CD4-positive, alpha-beta memory T cell (primary cell): ENCODE data around the gene THOC6. TPM values are rescaled to one million over a fixed set of nuclear protein-coding genes. Genes with fewer than 3 reads are reported as not detected.

Experiments used
- CTCF ChIA-PET: fragments of 350-600 bp; sonication (Branson Sonifier 250); formaldehyde crosslinking; loops from one replicate; lab custom pipeline; 2021; ENCODE audit warnings: inconsistent platforms; ENCODE audit not compliant: partially characterized antibody; lab: Charles Lee
- POLR2A ChIA-PET: fragments of 350-600 bp; sonication (Branson Sonifier 250); formaldehyde crosslinking; loops from one replicate; lab custom pipeline; 2021; ENCODE audit not compliant: partially characterized antibody; lab: Charles Lee
- DNase-seq, 5 donors: peaks; one replicate each; pipeline versions ENCODE4 v3.0.0 to v3.0.0-alpha.2; 2020 to 2022; ENCODE audit warnings: mixed read lengths in 1 of 5
- H3K27ac ChIP-seq: one replicate; pipeline ENCODE4 v1.7.0; 2013; ENCODE audit warnings: low read depth, low read length
- H3K27me3 ChIP-seq: 2 replicates; pipeline ENCODE4 v1.7.0; 2013; ENCODE audit warnings: mild to moderate bottlenecking, low read length, moderate library complexity; ENCODE audit not compliant: insufficient read depth
- H3K36me3 ChIP-seq: 2 replicates; pipeline ENCODE4 v1.7.0; 2013; ENCODE audit warnings: mild to moderate bottlenecking, low read length, moderate library complexity; ENCODE audit not compliant: insufficient read depth
- H3K4me1 ChIP-seq: 2 replicates; pipeline ENCODE4 v1.7.0; 2013; ENCODE audit warnings: mild to moderate bottlenecking, low read length, moderate library complexity; ENCODE audit not compliant: insufficient read depth
- H3K4me3 ChIP-seq, 2 donors: one replicate each; pipeline ENCODE4 v1.7.0; 2013; ENCODE audit warnings: low read length in 2 of 2, mild to moderate bottlenecking in 1 of 2
- H3K9me3 ChIP-seq, 2 donors: one replicate each; pipeline ENCODE4 v1.7.0; 2013; ENCODE audit warnings: low read length in 2 of 2, control low read depth in 1 of 2; ENCODE audit not compliant: control insufficient read depth in 1 of 2
- H3K27ac Mint-ChIP-seq, 7 donors: one replicate each; pipeline ENCODE4 v1.8.0; 2020 to 2021; ENCODE audit warnings: mixed read lengths in 7 of 7, mild to moderate bottlenecking in 6 of 7, inconsistent platforms in 3 of 7, moderate library complexity in 3 of 7
- H3K27me3 Mint-ChIP-seq, 2 donors: one replicate each; pipeline ENCODE4 v1.8.0; 2020 to 2021; ENCODE audit warnings: mixed read lengths in 2 of 2
- H3K36me3 Mint-ChIP-seq, 2 donors: one replicate each; pipeline ENCODE4 v1.8.0; 2020 to 2021; ENCODE audit warnings: mixed read lengths in 2 of 2, inconsistent platforms in 1 of 2, mild to moderate bottlenecking in 1 of 2
- H3K4me1 Mint-ChIP-seq, 4 donors: one replicate each; pipeline ENCODE4 v1.8.0; 2020 to 2021; ENCODE audit warnings: mixed read lengths in 4 of 4, mild to moderate bottlenecking in 1 of 4
- H3K4me3 Mint-ChIP-seq, 8 donors: one replicate each; pipeline ENCODE4 v1.8.0; 2020 to 2021; ENCODE audit warnings: mixed read lengths in 8 of 8, mild to moderate bottlenecking in 7 of 8, moderate library complexity in 6 of 8, inconsistent platforms in 3 of 8
- H3K9me3 Mint-ChIP-seq, 8 donors: one replicate each; pipeline ENCODE4 v1.8.0; 2020 to 2021; ENCODE audit warnings: mixed read lengths in 8 of 8, mild to moderate bottlenecking in 5 of 8, inconsistent platforms in 3 of 8, moderate library complexity in 1 of 8
- intact Hi-C: fragments of 100-400 bp; cut with micrococcal nuclease; formaldehyde crosslinking; loops from one replicate; pipeline ENCODE4 v1.15.1; 2023
- polyA plus RNA-seq, 2 donors: library from polyadenylated mRNA; unstranded; fragments of 300-500 nt; fragmentation: Illumina TruSeq; gene quantifications; one replicate each; pipeline ENCODE4 v1.2.3, GENCODE V29; 2021
- total RNA-seq, 2 experiments: library from RNA; stranded (reverse); gene quantifications; one replicate each; pipeline ENCODE4 v1.2.3, GENCODE V29; 2021

Gene THOC6
- total and polyA plus RNA-seq, 4 experiments from 2014 or later: 18.4 to 48.8 (median 32.0) TPM

DNA sequence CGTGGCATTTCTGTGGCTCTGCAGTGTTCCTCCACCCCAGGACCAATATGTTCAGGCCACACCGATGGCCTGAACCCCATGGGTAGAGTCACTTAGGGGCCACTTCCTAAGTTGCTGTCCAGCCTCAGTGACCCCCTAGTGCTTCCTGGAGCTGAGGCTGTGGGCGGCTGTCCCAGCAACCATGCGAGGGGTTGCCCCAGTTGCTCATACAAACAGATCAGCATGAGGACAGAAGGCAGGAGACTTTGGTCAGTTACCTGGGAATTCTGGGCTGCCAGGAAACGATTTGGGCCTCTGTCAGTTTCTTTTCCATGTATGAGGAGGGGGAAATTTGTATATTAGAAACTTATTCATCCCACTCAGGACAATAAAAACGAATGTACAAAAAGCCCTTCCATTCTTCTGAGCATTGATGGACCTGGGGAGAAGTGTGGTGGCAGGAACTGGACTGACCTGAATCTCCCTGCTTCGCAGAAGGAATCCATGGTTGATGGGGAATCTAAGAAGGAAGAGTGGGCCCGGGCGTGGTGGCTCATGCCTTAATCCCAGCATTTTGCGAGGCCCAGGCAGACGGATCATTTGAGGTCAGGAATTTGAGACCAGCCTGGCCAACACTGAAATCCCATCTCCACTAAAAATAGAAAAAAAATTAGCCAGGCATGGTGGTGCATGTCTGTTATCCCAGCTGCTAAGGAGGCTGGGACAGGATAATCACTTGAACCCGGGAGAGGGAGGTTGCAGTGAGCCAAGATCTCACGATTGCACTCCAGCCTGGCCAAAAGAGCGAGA is 36.7 kb downstream of the THOC6 start:
- Mint-ChIP-seq H3K27ac (peak overlapping the region; percentile 83 to 95 (median 90)), H3K36me3 (peaks cover 1 to 18% of the 10 kb centered on the region in 2 donors), H3K4me3 (peak overlapping the region; percentile 77 to 95 (median 90)), H3K9me3 (no peaks in the 10 kb centered on the region), H3K27me3 (no peaks in the 10 kb centered on the region), H3K4me1 (peaks cover 29 to 75% (median 55%) of the 10 kb centered on the region in 4 donors)
- Histone ChIP-seq H3K4me3 (no peak overlapping the region), H3K27ac (peak overlapping the region; percentile 89), H3K9me3 (no peaks in the 10 kb centered on the region), H3K36me3 (no peaks in the 10 kb centered on the region), H3K27me3 (no peaks in the 10 kb centered on the region), H3K4me1 (peaks cover 79% of the 10 kb centered on the region)
- no peak for DNase-seq
- CTCF ChIA-PET: interaction anchor here (0.9 to 13.3 kb wide), 14 partner anchors 7 to 112 kb away, joined by 3 to 362 read pairs (median 13); partner anchors contain the start of genes ZNF213 and ZSCAN10
- intact Hi-C loops: no loop called here
- POLR2A ChIA-PET: interaction anchor here (0.9 to 6.7 kb wide), 12 partner anchors 10 to 99 kb away, joined by 3 to 129 read pairs (median 22); partner anchors contain the start of genes TNFRSF12A and ZNF213

DNA sequence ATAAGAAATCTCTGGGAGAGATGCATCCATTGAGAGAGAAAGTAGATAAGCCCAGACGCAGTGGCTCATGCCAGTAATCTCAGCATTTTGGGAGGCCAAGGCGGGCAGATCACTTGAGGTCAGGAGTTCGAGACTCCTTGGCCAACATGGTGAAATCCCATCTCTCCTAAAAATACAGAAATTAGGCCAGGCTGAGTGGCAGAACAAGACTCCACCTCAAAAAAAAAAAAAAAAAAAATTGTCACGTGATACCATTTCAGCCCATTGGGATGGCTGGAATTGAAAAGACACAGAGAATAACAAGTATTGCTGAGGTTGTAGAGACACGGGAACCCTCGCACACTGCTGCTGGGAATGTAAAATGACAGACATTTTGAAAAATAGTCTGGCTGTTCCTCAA is 38.7 kb downstream of the THOC6 start:
- peak overlapping the region in 3 of 8 donors; percentile 68 to 100 (median 78) for H3K4me3 Mint-ChIP-seq
- peak overlapping the region in 5 of 7 donors; percentile 77 to 98 (median 95) for H3K27ac Mint-ChIP-seq
- H3K36me3 Mint-ChIP-seq: peaks cover 17 to 29% of the 10 kb centered on the region in 2 donors
- no peaks in the 10 kb centered on the region for H3K27me3 Mint-ChIP-seq
- no peak for DNase-seq
- Histone ChIP-seq H3K27me3 (no peaks in the 10 kb centered on the region), H3K4me3 (no peak overlapping the region), H3K27ac (no peak overlapping the region), H3K9me3 (no peaks in the 10 kb centered on the region), H3K4me1 (peaks cover 63% of the 10 kb centered on the region), H3K36me3 (peaks cover 5% of the 10 kb centered on the region)
- H3K9me3 Mint-ChIP-seq: peaks cover 0 to 4% (median 0%) of the 10 kb centered on the region in 8 donors
- H3K4me1 Mint-ChIP-seq: peaks cover 26 to 77% (median 48%) of the 10 kb centered on the region in 4 donors
- CTCF ChIA-PET: interaction anchor here (0.7 to 13.3 kb wide), 6 partner anchors 13 to 221 kb away, joined by 3 to 362 read pairs (median 20); partner anchors contain the start of genes ZNF213 and ZSCAN10
- intact Hi-C loops: no loop called here
- POLR2A ChIA-PET: interaction anchor here (1.4 to 8.8 kb wide), 6 partner anchors 14 to 96 kb away, joined by 4 to 217 read pairs (median 4); partner anchors contain the start of gene ZSCAN10

DNA sequence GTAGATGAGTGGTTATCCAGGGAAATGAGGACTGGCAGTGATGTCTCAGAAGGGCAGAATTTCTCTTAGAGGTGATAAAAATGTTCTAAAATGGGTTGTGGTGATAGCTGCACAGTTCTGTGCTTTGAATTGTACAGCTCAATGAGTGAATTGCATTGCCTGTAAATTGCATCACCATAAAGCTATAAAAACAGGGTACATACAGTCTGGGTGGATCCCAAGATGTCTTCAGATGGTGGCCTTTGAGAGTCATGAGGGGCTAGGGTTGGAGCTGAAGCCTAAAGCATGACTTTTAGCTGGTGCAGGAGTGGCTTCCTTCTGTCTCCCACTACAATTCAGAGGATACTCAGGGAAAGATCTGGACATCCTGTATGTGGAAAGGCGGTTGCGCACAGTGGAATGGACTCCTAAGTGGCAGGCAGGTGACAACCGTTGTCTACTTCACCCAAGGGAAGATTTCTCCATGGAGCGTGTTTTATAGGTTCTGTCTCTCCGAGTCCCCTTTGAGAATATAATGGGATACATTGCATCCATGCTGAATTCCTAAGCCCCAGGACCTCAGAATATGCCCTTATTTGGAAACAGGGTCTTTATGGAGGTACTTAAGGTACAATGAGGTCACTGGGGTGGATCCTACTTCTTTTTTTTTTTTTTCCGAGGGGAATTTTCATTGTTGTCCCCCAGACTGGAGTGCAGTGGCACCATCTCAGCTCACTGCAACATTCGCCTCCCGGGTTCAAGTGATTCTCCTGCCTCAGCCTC is 40.0 kb downstream of the THOC6 start:
- H3K27me3 ChIP-seq: no peaks in the 10 kb centered on the region
- peaks cover 18% of the 10 kb centered on the region for H3K36me3 ChIP-seq
- Mint-ChIP-seq H3K36me3 (peaks cover 30 to 40% of the 10 kb centered on the region in 2 donors), H3K27ac (peak overlapping the region; percentile 91 to 99 (median 96)), H3K9me3 (peaks cover 0 to 4% (median 0%) of the 10 kb centered on the region in 8 donors), H3K4me1 (peaks cover 32 to 82% (median 53%) of the 10 kb centered on the region in 4 donors), H3K27me3 (no peaks in the 10 kb centered on the region), H3K4me3 (peak overlapping the region; percentile 98 to 100 (median 100))
- POLR2A ChIA-PET: interaction anchor here (0.6 to 8.8 kb wide), 14 partner anchors 12 to 144 kb away, joined by 3 to 217 read pairs (median 4); partner anchors contain the start of genes MMP25, ZNF213 and ZSCAN10
- H3K4me1 ChIP-seq: peaks cover 68% of the 10 kb centered on the region
- H3K9me3 ChIP-seq: no peaks in the 10 kb centered on the region
- peak overlapping the region; percentile 98 for H3K27ac ChIP-seq
- CTCF ChIA-PET: interaction anchor here (1.5 to 13.3 kb wide), 8 partner anchors 12 to 95 kb away, joined by 3 to 362 read pairs (median 9); partner anchors contain the start of genes ZNF213 and ZSCAN10
- no peak for DNase-seq
- intact Hi-C loops: no loop called here
- H3K4me3 ChIP-seq: no peak overlapping the region

DNA sequence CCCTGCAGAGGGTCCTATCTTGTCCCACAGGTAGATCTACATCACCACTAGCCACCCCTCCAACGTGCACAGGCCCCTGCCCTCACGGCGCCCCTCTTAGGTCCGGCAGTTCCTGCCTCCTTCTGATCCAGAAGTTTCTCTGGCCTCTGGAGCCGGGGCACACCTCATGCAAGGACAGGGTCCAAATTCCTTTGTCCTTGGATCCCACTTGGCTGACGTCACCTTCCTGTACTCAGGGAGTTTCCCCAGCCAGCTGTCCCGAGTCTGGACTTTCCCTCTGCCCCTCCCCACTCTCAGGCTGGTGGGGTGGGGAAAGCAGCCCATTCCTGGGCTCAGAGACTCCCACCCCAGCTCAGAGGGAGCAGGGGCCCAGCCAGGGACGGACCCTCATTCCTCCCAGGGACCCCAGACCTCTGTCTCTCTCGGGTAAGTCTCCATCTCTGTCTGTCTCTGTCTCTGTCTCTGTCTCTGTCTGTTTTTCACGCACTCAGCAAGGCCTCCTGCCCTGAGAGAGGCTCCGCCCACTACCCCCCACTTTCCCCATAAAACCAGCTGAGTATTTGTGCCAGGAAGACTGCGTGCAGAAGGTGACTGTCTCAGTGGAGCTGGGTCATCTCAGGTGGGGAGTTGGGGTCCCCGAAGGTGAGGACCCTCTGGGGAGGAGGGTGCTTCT is 41.4 kb downstream of the THOC6 start, which contains the start of gene IL32:
Gene IL32, plus strand, starts transcription at position 572 of the 673 bp plus-strand sequence. CDS start 172 bp downstream, outside the sequence.
- H3K27ac Mint-ChIP-seq: peak within 1 kb of the TSS; percentile 91 to 99 (median 96)
- peaks cover 72% of the 10 kb centered on the region for H3K4me1 ChIP-seq

DNA sequence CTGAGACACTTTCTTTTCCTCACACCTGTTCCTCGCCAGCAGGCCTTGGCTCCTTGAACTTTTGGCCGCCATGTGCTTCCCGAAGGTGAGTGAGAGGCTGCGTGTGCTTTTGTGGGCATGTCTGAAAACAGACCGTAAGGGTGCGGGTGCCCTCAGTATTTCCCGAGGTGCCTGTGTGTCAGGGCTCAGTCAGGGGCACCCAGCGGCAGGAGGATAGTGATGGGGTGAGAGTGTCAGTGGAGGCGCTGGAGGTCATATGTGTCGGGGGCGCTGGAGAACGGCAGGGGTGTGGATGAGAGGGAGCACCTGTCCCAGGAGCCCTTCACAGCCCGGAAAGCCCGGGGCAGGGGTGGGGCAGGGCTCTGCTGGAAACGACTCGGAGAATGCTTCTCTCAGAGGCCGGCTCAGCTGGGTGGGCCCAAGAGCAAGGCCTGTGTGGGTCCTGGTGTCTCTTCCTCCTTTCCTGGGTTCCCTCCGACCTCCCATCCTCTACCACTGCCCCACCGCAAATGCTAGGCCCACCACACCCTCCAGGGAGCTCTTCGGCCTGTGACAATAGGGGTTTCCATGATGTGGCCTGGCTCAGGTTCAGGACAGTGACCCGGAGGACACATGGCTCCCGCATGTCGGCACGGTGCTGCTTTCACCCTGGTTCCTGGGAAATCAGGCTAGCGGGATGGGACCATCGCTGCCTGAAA is 42.1 kb downstream of the THOC6 start:
- CTCF ChIA-PET: interaction anchor here (1.0 to 13.3 kb wide), 10 partner anchors 7 to 64 kb away, joined by 3 to 362 read pairs (median 10); partner anchors contain the start of genes ZNF213 and ZSCAN10
- H3K9me3 Mint-ChIP-seq: peaks cover 0 to 4% (median 0%) of the 10 kb centered on the region in 8 donors
- H3K4me1 ChIP-seq: peaks cover 73% of the 10 kb centered on the region

More for the DNA sequence above, 41.4 kb downstream of the THOC6 start, which contains the start of gene IL32:
- H3K27me3 Mint-ChIP-seq: no peaks in the 10 kb centered on the region
- H3K9me3 ChIP-seq: no peaks in the 10 kb centered on the region
- peaks cover 21% of the 10 kb centered on the region for H3K36me3 ChIP-seq
- intact Hi-C loops: loop anchor here (1.0 kb wide), 1 partner anchor 10 kb away; no protein-coding TSS in a partner anchor
- ChIA-PET CTCF (interaction anchor here (1.0 to 13.3 kb wide), 9 partner anchors 11 to 65 kb away, joined by 3 to 362 read pairs (median 7); partner anchors contain the start of genes ZNF213 and ZSCAN10), POLR2A (interaction anchor here (0.6 to 8.8 kb wide), 28 partner anchors 11 to 379 kb away, joined by 3 to 217 read pairs (median 5); partner anchors contain the start of genes MMP25, NAA60 and ZNF213)
- peak within 1 kb of the TSS; percentile 98 to 100 (median 100) for H3K4me3 Mint-ChIP-seq
- H3K9me3 Mint-ChIP-seq: peaks cover 0 to 4% (median 0%) of the 10 kb centered on the region in 8 donors
- peak within 1 kb of the TSS; percentile 98 for H3K4me3 ChIP-seq
- peaks cover 34 to 84% (median 55%) of the 10 kb centered on the region in 4 donors for H3K4me1 Mint-ChIP-seq
- H3K27me3 ChIP-seq: no peaks in the 10 kb centered on the region
- peak within 1 kb of the TSS; percentile 98 for H3K27ac ChIP-seq
- peak; percentile 64 to 85 (median 66) for DNase-seq
- peaks cover 42 to 48% of the 10 kb centered on the region in 2 donors for H3K36me3 Mint-ChIP-seq

More for the DNA sequence above, 42.1 kb downstream of the THOC6 start:
- Histone ChIP-seq H3K36me3 (peaks cover 21% of the 10 kb centered on the region), H3K27ac (peak overlapping the region; percentile 98), H3K27me3 (no peaks in the 10 kb centered on the region), H3K9me3 (no peaks in the 10 kb centered on the region), H3K4me3 (peak overlapping the region; percentile 98)
- peak overlapping the region; percentile 91 to 99 (median 96) for H3K27ac Mint-ChIP-seq
- POLR2A ChIA-PET: interaction anchor here (0.6 to 8.8 kb wide), 31 partner anchors 10 to 378 kb away, joined by 3 to 217 read pairs (median 5); partner anchors contain the start of genes MMP25, NAA60, ZNF213 and ZNF263
- peaks cover 35 to 84% (median 56%) of the 10 kb centered on the region in 4 donors for H3K4me1 Mint-ChIP-seq
- peak overlapping the region; percentile 98 to 100 (median 100) for H3K4me3 Mint-ChIP-seq
- no peaks in the 10 kb centered on the region for H3K27me3 Mint-ChIP-seq
- H3K36me3 Mint-ChIP-seq: peaks cover 46 to 49% of the 10 kb centered on the region in 2 donors
- intact Hi-C loops: loop anchor here (1.0 kb wide), 1 partner anchor 9 kb away; no protein-coding TSS in a partner anchor
- DNase-seq: peak in 1 of 5 donors; percentile 60
